K562 (cell line): Measurements from ENCODE around the gene UMODL1. TPM values are rescaled to one million over a fixed set of nuclear protein-coding genes. Genes with fewer than 3 reads are reported as not detected.

ENCODE experiments used
- ATAC-seq: fragments of 200-7000 bp; cut with Tn5 transposase; 3 replicates; pipeline ENCODE4 v1.9.1; 2020; ENCODE audit warnings: moderate library complexity
- BruUV-seq: library from RNA; stranded (reverse); fragments of 400-500 nt; replicated peaks from 2 replicates; lab custom pipeline; 2021; lab: Mats Ljungman, UMichigan
- CTCF ChIA-PET: fragments of 300-600 bp; formaldehyde crosslinking; extraction: SDS; loops from one replicate; lab custom pipeline; 2021; ENCODE audit warnings: low intra/inter-chr PET ratio; lab: Yijun Ruan, JAX
- POLR2A ChIA-PET: fragments of 300-600, 350-650 bp; sonication (Branson Sonifier 250); formaldehyde crosslinking; extraction: SDS; loops from one replicate; lab custom pipeline; 2021; ENCODE audit warnings: antibody characterized with exemption, inconsistent platforms; lab: Yijun Ruan, JAX
- DNase-seq, 4 experiments: peaks; one replicate each; pipeline versions ENCODE4 v3.0.0 to v3.0.0-alpha.2; 2011 to 2018; ENCODE audit warnings: low spot score in 3 of 4, mixed read lengths in 3 of 4; ENCODE audit errors: extremely low read depth in 1 of 4
- FAIRE-seq: peaks from 2 replicates; lab custom pipeline; 2011; peaks lifted over from hg19 to GRCh38; lab: Jason Lieb, UNC
- H2AFZ ChIP-seq: 2 replicates; pipeline ENCODE4 v1.6.0; 2011; ENCODE audit warnings: low read depth, low read length, control low read depth, inconsistent platforms
- H3K27ac ChIP-seq: fragments of 200-600 bp; 3 replicates; pipeline ENCODE4 v1.8.0; 2011; ENCODE audit warnings: low read depth, mild to moderate bottlenecking, control low read depth, inconsistent platforms, low read length, moderate library complexity, mixed read lengths; ENCODE audit errors: extremely low read depth
- H3K27me3 ChIP-seq, 2 experiments: fragments of 300-600 bp in 1 of 2; 2 replicates in 1 of 2; 3 replicates in 1 of 2; pipeline versions ENCODE4 v1.6.0 to v1.8.0; 2011; ENCODE audit warnings: inconsistent platforms in 2 of 2, low read length in 2 of 2, mild to moderate bottlenecking in 1 of 2, mixed read lengths in 1 of 2, moderate library complexity in 1 of 2; ENCODE audit not compliant: control insufficient read depth in 2 of 2, insufficient read depth in 2 of 2
- H3K36me3 ChIP-seq: fragments of 300-600 bp; 3 replicates; pipeline ENCODE4 v1.8.0; 2011; ENCODE audit warnings: mild to moderate bottlenecking, low read length, inconsistent platforms; ENCODE audit not compliant: control insufficient read depth, insufficient read depth
- H3K4me1 ChIP-seq, 2 experiments: fragments of 200-600 bp in 1 of 2; replicated peaks in 1 of 2; 2 replicates in 1 of 2; 3 replicates in 1 of 2; pipeline versions ENCODE4 v1.5.1 to v1.8.0; 2011; ENCODE audit warnings: inconsistent platforms in 2 of 2, low read length in 2 of 2, mild to moderate bottlenecking in 1 of 2, mixed read lengths in 1 of 2, moderate library complexity in 1 of 2; ENCODE audit not compliant: control insufficient read depth in 2 of 2, insufficient read depth in 2 of 2
- H3K4me2 ChIP-seq: 2 replicates; pipeline ENCODE4 v1.6.1; 2011; ENCODE audit warnings: low read length, control low read depth, inconsistent platforms, mixed read lengths; ENCODE audit not compliant: insufficient read depth
- H3K4me3 ChIP-seq: fragments of 200-600 bp; sonication (generic), shearing (Covaris generic); 2 replicates; pipeline ENCODE4 v1.5.1; 2016; ENCODE audit warnings: control low read depth, inconsistent platforms
- H3K79me2 ChIP-seq: fragments of 200-600 bp; 3 replicates; pipeline ENCODE4 v1.8.0; 2011; ENCODE audit warnings: low read length, inconsistent platforms; ENCODE audit not compliant: control insufficient read depth, insufficient read depth
- H3K9ac ChIP-seq, 2 experiments: 2 replicates each; pipeline versions ENCODE4 v1.6.0 to v1.6.1; 2011; ENCODE audit warnings: low read depth in 2 of 2, low read length in 2 of 2, control low read depth in 1 of 2, inconsistent platforms in 1 of 2, mild to moderate bottlenecking in 1 of 2, mixed read lengths in 1 of 2; ENCODE audit not compliant: insufficient read depth in 1 of 2
- H3K9me1 ChIP-seq: one replicate; pipeline ENCODE4 v1.6.0; 2011; ENCODE audit warnings: inconsistent platforms, mild to moderate bottlenecking, low read length, moderate library complexity; ENCODE audit not compliant: control insufficient read depth, insufficient read depth
- H3K9me3 ChIP-seq: replicated peaks from 2 replicates; pipeline ENCODE4 v1.5.1; 2011; ENCODE audit warnings: low read depth, low read length, inconsistent platforms; ENCODE audit not compliant: control insufficient read depth, insufficient read depth
- H4K20me1 ChIP-seq: replicated peaks from 2 replicates; pipeline ENCODE4 v1.6.1; 2011; ENCODE audit warnings: low read length, inconsistent platforms, mixed read lengths; ENCODE audit not compliant: control insufficient read depth, insufficient read depth
- CEBPB ChIP-seq: fragments of 450-650 bp; IDR thresholded peaks from 2 replicates; pipeline ENCODE4 v1.6.1; 2016; ENCODE audit warnings: missing genetic modification characterization, missing compliant biosample characterization
- FOS ChIP-seq: IDR thresholded peaks from 3 replicates; pipeline ENCODE4 v1.6.1; 2011; ENCODE audit not compliant: insufficient read length; ENCODE audit errors: extremely low read depth
- HDAC6 ChIP-seq: IDR thresholded peaks from 2 replicates; pipeline ENCODE4 v1.6.1; 2012; ENCODE audit warnings: low read depth, mild to moderate bottlenecking, control low read depth, inconsistent platforms, low read length, moderate library complexity
- HNRNPL ChIP-seq: fragments of 200-400 bp; formaldehyde crosslinking; IDR thresholded peaks from 2 replicates; pipeline ENCODE4 v1.6.1; 2017; ENCODE audit warnings: low read depth, mild to moderate bottlenecking, low read length
- IRF2 ChIP-seq: sonication (generic); formaldehyde crosslinking; IDR thresholded peaks from 2 replicates; pipeline ENCODE4 v1.8.1; 2022; ENCODE audit warnings: mild to moderate bottlenecking, missing genetic modification reagents
- L3MBTL2 ChIP-seq: fragments of 450-650 bp; IDR thresholded peaks from 2 replicates; pipeline ENCODE4 v1.6.1; 2016; ENCODE audit warnings: mild to moderate bottlenecking, moderate library complexity
- NRF1 ChIP-seq, 2 experiments: fragments of 450-650 bp; IDR thresholded peaks in 1 of 2; conservative IDR thresholded peaks in 1 of 2; 2 replicates each; pipeline ENCODE4 v1.6.1; 2014; ENCODE audit warnings: mild to moderate bottlenecking in 2 of 2
- RBBP5 ChIP-seq: fragments of 200-600 bp; sonication (generic); IDR thresholded peaks from 2 replicates; pipeline ENCODE4 v1.6.1; 2012; ENCODE audit warnings: borderline replicate concordance, mild to moderate bottlenecking, low read length, control low read depth, inconsistent platforms; ENCODE audit not compliant: insufficient read depth, poor library complexity, severe bottlenecking
- RBM22 ChIP-seq: fragments of 200-400 bp; formaldehyde crosslinking; IDR thresholded peaks from 2 replicates; pipeline ENCODE4 v1.6.1; 2018; ENCODE audit warnings: low read length, low read depth; ENCODE audit not compliant: poor library complexity, severe bottlenecking
- RFX5 ChIP-seq: IDR thresholded peaks from 2 replicates; pipeline ENCODE4 v1.6.1; 2011; ENCODE audit warnings: low read depth, mild to moderate bottlenecking, improper control_type of control experiment, low read length
- TARDBP ChIP-seq: fragments of 450-650 bp; IDR thresholded peaks from 2 replicates; pipeline ENCODE4 v1.6.1; 2016
- TGIF2 ChIP-seq: sonication (generic); formaldehyde crosslinking; IDR thresholded peaks from 2 replicates; pipeline ENCODE4 v1.8.1; 2022; ENCODE audit warnings: mild to moderate bottlenecking, missing genetic modification reagents, moderate library complexity
- ZFX ChIP-seq: sonication (generic); formaldehyde crosslinking; IDR thresholded peaks from 2 replicates; pipeline ENCODE4 v1.8.0; 2022; ENCODE audit warnings: mild to moderate bottlenecking, missing genetic modification reagents, moderate library complexity
- ZNF23 ChIP-seq: fragments of 250-450 bp; sonication (Bioruptor Pico); IDR thresholded peaks from 2 replicates; pipeline ENCODE4 v1.4.0; 2020; ENCODE audit warnings: mild to moderate bottlenecking
- ZNF668 ChIP-seq: fragments of 250-450 bp; sonication (Bioruptor Pico); IDR thresholded peaks from 2 replicates; pipeline ENCODE4 v1.8.0; 2022; ENCODE audit warnings: mild to moderate bottlenecking, inconsistent platforms
- ZNF780A ChIP-seq: fragments of 250-450 bp; sonication (Bioruptor Pico); IDR thresholded peaks from 2 replicates; pipeline ENCODE4 v1.5.0; 2021; ENCODE audit warnings: mild to moderate bottlenecking
- WGBS: fragments of 100-300 bp; shearing (Covaris generic); methylation state at CpG from one replicate; pipeline ENCODE4 v1.1.6; 2016; ENCODE audit warnings: low coverage, mixed read lengths; ENCODE audit not compliant: insufficient coverage; ENCODE audit errors: missing lambda C conversion rate; 5-methylcytosine and 5-hydroxymethylcytosine counted together
- in situ Hi-C: fragments of 300-500 bp; cut with MboI; formaldehyde crosslinking; loops from 4 replicates; pipeline ENCODE4 v1.15.0; 2018; ENCODE audit warnings: inconsistent platforms, mixed read lengths
- intact Hi-C: fragments of 100-400 bp; cut with micrococcal nuclease; formaldehyde crosslinking; loops from 2 replicates; pipeline ENCODE4 v1.14.2; 2022
- polyA plus RNA-seq, 8 experiments: library from polyadenylated mRNA; depleted of rRNA in 4 of 8; stranded (reverse) in 5 of 8; unstranded in 3 of 8; fragments of >200 nt; fragmentation: Nextera tagmentation in 2 of 8; fragmentation: Illumina TruSeq in 1 of 8; extraction: Ambion mirVana in 2 of 8; extraction: Trizol in 1 of 8; gene quantifications; 2 replicates each; pipeline versions ENCODE4 v1.2.1 to v1.2.3, GENCODE V29; 2011 to 2014; ENCODE audit warnings: inconsistent platforms in 1 of 8, missing spikeins in 1 of 8
- total RNA-seq, 7 experiments: library from RNA; depleted of rRNA in 6 of 7; stranded (reverse); fragments of >200 nt in 6 of 7; fragmentation: Illumina TruSeq in 2 of 7; extraction: Trizol in 2 of 7; gene quantifications; 2 replicates each; pipeline versions ENCODE4 v1.2.1 to v1.2.3, GENCODE V29; 2011 to 2021; ENCODE audit warnings: low replicate concordance in 1 of 7
- TF ChIP-seq, protein P1 (sequence below): sonication (generic); formaldehyde crosslinking; IDR thresholded peaks from 2 replicates; pipeline ENCODE4 v1.8.1; 2023; ENCODE audit warnings: mild to moderate bottlenecking, missing genetic modification reagents
- TF ChIP-seq, protein P2 (sequence below), 3 experiments: IDR thresholded peaks in 2 of 3; conservative IDR thresholded peaks in 1 of 3; 2 replicates each; pipeline ENCODE4 v1.5.1; 2011 to 2012; ENCODE audit warnings: low read length in 3 of 3, mild to moderate bottlenecking in 3 of 3, control low read depth in 2 of 3, improper control_type of control experiment in 1 of 3, inconsistent platforms in 1 of 3, low read depth in 1 of 3, mixed read lengths in 1 of 3, moderate library complexity in 1 of 3; ENCODE audit not compliant: insufficient read depth in 2 of 3
- TF ChIP-seq, protein P3 (sequence below): fragments of 450-650 bp; IDR thresholded peaks from 2 replicates; pipeline ENCODE4 v1.6.1; 2016
- TF ChIP-seq, protein P4 (sequence below): fragments of 250-450 bp; sonication (Bioruptor Pico); IDR thresholded peaks from 2 replicates; pipeline ENCODE4 v1.8.0; 2022; ENCODE audit warnings: moderate library complexity, mild to moderate bottlenecking, inconsistent platforms

Gene UMODL1
- total and polyA plus RNA-seq, 9 of the 15 experiments (the other 6 are each of a cell fraction or from before 2014, with no cell fraction given): not detected

DNA sequence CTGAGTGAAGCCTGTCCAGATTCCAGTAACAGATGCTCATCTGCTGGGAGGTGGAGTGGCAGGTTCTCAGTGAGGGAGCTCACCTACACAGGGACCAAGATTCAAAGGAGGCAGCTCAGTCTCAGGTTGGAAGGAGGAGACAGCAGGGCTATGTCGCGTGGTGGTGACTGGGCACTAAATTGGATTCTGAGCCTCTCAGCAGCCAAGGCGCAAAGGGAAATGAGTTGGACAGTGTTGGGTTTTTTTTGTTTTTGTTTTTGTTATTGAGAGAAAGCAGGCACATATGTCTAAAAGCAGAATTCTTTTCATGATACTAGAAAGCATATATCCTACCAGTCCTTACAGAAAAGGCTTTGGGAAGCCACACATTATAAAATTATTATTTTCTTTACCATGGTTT is 26.2 kb downstream of the UMODL1 start:
- Histone ChIP-seq H3K27me3 (peaks cover 71 to 73% of the 10 kb centered on the region in 2 experiments), H3K9me3 (no peaks in the 10 kb centered on the region; the same call in 1 of the 2 replicates), H4K20me1 (peaks cover 2% of the 10 kb centered on the region; the same call in 1 of the 2 replicates), H3K27ac (no peak overlapping the region), H3K4me2 (no peak overlapping the region), H3K79me2 (no peaks in the 10 kb centered on the region), H3K9me1 (no peaks in the 10 kb centered on the region), H2AFZ (no peak overlapping the region), H3K4me1 (no peaks in the 10 kb centered on the region), H3K36me3 (no peaks in the 10 kb centered on the region), H3K9ac (no peak overlapping the region), H3K4me3 (no peak overlapping the region)
- ChIA-PET POLR2A (no interaction called here), CTCF (no interaction called here)
- DNase-seq (no peak), FAIRE-seq (peak; percentile 19), ATAC-seq (no peak)
- TF ChIP-seq ZFX (CRISPR knock-in tag) (no peak), TGIF2 (CRISPR knock-in tag) (no peak), TARDBP (no peak), FOS (no peak), HNRNPL (no peak), ZNF780A (CRISPR knock-in tag) (no peak), HDAC6 (no peak), ZNF668 (CRISPR knock-in tag) (no peak), ZNF23 (CRISPR knock-in tag) (no peak), RBM22 (no peak), RBBP5 (no peak), NRF1 (conservative IDR thresholded peaks at IDR 0.05 in 1 of 2, IDR thresholded peaks at IDR 0.05 in 1 of 2) (no peak), CEBPB (tag) (no peak), IRF2 (CRISPR knock-in tag) (no peak), RFX5 (no peak), L3MBTL2 (no peak)
- TF ChIP-seq, protein P1, sequence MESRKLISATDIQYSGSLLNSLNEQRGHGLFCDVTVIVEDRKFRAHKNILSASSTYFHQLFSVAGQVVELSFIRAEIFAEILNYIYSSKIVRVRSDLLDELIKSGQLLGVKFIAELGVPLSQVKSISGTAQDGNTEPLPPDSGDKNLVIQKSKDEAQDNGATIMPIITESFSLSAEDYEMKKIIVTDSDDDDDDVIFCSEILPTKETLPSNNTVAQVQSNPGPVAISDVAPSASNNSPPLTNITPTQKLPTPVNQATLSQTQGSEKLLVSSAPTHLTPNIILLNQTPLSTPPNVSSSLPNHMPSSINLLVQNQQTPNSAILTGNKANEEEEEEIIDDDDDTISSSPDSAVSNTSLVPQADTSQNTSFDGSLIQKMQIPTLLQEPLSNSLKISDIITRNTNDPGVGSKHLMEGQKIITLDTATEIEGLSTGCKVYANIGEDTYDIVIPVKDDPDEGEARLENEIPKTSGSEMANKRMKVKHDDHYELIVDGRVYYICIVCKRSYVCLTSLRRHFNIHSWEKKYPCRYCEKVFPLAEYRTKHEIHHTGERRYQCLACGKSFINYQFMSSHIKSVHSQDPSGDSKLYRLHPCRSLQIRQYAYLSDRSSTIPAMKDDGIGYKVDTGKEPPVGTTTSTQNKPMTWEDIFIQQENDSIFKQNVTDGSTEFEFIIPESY: no peak
- TF ChIP-seq, protein P2, sequence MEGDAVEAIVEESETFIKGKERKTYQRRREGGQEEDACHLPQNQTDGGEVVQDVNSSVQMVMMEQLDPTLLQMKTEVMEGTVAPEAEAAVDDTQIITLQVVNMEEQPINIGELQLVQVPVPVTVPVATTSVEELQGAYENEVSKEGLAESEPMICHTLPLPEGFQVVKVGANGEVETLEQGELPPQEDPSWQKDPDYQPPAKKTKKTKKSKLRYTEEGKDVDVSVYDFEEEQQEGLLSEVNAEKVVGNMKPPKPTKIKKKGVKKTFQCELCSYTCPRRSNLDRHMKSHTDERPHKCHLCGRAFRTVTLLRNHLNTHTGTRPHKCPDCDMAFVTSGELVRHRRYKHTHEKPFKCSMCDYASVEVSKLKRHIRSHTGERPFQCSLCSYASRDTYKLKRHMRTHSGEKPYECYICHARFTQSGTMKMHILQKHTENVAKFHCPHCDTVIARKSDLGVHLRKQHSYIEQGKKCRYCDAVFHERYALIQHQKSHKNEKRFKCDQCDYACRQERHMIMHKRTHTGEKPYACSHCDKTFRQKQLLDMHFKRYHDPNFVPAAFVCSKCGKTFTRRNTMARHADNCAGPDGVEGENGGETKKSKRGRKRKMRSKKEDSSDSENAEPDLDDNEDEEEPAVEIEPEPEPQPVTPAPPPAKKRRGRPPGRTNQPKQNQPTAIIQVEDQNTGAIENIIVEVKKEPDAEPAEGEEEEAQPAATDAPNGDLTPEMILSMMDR (IDR thresholded peaks at IDR 0.05 in 2 of 3, conservative IDR thresholded peaks at IDR 0.05 in 1 of 3; ENCODE audit: insufficient read depth in 2 of 3, low read depth in 1 of 3, low read length in 3 of 3): no peak
- TF ChIP-seq, protein P3, sequence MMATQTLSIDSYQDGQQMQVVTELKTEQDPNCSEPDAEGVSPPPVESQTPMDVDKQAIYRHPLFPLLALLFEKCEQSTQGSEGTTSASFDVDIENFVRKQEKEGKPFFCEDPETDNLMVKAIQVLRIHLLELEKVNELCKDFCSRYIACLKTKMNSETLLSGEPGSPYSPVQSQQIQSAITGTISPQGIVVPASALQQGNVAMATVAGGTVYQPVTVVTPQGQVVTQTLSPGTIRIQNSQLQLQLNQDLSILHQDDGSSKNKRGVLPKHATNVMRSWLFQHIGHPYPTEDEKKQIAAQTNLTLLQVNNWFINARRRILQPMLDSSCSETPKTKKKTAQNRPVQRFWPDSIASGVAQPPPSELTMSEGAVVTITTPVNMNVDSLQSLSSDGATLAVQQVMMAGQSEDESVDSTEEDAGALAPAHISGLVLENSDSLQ: no peak
- TF ChIP-seq, protein P4, sequence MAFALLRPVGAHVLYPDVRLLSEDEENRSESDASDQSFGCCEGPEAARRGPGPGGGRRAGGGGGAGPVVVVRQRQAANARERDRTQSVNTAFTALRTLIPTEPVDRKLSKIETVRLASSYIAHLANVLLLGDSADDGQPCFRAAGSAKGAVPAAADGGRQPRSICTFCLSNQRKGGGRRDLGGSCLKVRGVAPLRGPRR (CRISPR knock-in tag): no peak
- no TSS peak for BruUV-seq
- WGBS: 0% methylated on average over 3 of the region's 3 CpGs
- intact Hi-C loops: no loop called here
- in situ Hi-C loops: no loop called here
